ENCODE results near the gene NKAIN1. TPM values are rescaled to one million over a fixed set of nuclear protein-coding genes. Genes with fewer than 3 reads are reported as not detected.
"Not testable (repeated sequence)": the region's sequence is repeated elsewhere in the genome, so short reads cannot be mapped to it uniquely, and the experiment has no call there.

The NKAIN1 gene
- total RNA-seq, 1 donor from 2014 or later = 2.2 TPM

DNA sequence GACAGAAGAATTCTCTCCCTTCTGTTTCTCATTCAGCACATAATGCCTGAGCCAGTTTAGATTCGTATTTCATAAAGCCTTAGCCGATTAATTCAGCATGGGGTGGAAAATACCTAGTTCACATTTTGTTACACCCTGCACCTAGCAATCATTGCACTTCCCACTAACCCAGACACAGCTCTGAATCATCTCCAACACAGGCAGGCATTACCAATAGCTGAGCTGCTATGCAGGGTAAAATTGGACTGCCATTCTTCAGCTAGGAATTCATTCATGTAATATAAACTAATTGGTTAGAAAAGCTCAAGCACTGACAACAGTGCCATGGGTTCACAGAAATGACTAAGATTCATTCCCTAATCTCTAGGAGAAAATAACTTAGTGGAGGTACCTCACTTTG lies 26.9 kb upstream of the NKAIN1 start:
- TF ChIP-seq, protein P1, sequence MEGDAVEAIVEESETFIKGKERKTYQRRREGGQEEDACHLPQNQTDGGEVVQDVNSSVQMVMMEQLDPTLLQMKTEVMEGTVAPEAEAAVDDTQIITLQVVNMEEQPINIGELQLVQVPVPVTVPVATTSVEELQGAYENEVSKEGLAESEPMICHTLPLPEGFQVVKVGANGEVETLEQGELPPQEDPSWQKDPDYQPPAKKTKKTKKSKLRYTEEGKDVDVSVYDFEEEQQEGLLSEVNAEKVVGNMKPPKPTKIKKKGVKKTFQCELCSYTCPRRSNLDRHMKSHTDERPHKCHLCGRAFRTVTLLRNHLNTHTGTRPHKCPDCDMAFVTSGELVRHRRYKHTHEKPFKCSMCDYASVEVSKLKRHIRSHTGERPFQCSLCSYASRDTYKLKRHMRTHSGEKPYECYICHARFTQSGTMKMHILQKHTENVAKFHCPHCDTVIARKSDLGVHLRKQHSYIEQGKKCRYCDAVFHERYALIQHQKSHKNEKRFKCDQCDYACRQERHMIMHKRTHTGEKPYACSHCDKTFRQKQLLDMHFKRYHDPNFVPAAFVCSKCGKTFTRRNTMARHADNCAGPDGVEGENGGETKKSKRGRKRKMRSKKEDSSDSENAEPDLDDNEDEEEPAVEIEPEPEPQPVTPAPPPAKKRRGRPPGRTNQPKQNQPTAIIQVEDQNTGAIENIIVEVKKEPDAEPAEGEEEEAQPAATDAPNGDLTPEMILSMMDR (IDR thresholded peaks at IDR 0.05) = no peak
- no peak overlapping the region for H3K4me3 Mint-ChIP-seq (ENCODE audit: unreplicated experiment)
- H3K27ac Mint-ChIP-seq (ENCODE audit: unreplicated experiment) = no peak overlapping the region
- no peaks in the 10 kb centered on the region for H3K9me3 Mint-ChIP-seq (ENCODE audit: unreplicated experiment)
- no peaks in the 10 kb centered on the region for H3K4me1 Mint-ChIP-seq (ENCODE audit: unreplicated experiment)
- no peaks in the 10 kb centered on the region for H3K27me3 Mint-ChIP-seq (ENCODE audit: unreplicated experiment)
- H3K36me3 Mint-ChIP-seq (ENCODE audit: unreplicated experiment) = peaks cover 45% of the 10 kb centered on the region
- DNase-seq (ENCODE audit: extremely low spot score, unreplicated experiment) = peak; percentile 4

DNA sequence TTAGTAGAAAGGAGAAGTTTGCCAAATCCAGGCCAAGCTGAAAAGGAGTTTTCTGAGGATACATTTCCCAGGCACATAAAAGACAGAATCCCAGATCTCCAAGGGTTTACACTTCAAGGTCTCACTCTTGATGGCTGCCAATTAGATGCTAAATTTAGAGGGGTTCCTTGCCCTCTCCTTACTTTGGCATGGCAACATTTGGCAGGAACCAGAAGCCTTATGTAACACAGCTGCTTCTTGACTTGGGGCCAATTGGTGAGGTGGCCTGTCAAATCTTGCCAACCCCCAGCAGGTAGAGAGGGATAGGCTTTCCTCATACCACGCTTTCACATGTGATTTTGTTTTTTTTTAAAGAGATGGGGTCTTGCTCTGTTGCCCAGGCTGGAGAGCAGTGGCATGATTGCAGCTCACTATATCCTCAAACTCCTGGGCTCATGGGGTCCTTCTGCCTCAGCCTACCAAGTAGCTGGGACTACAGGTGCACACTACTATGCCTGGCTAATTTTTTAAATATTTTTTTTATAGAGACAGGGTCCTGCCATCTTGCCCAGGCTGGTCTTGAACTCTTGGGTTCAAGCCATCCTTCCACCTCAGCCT lies 25.2 kb upstream of the NKAIN1 start:
- TF ChIP-seq, protein P1 (IDR thresholded peaks at IDR 0.05) = no peak
- Mint-ChIP-seq H3K4me3 (ENCODE audit: unreplicated experiment) (no peak overlapping the region), H3K9me3 (ENCODE audit: unreplicated experiment) (no peaks in the 10 kb centered on the region), H3K27ac (ENCODE audit: unreplicated experiment) (no peak overlapping the region), H3K27me3 (ENCODE audit: unreplicated experiment) (no peaks in the 10 kb centered on the region), H3K36me3 (ENCODE audit: unreplicated experiment) (peaks cover 44% of the 10 kb centered on the region), H3K4me1 (ENCODE audit: unreplicated experiment) (no peaks in the 10 kb centered on the region)
- DNase-seq (ENCODE audit: extremely low spot score, unreplicated experiment) = peak; percentile 36

DNA sequence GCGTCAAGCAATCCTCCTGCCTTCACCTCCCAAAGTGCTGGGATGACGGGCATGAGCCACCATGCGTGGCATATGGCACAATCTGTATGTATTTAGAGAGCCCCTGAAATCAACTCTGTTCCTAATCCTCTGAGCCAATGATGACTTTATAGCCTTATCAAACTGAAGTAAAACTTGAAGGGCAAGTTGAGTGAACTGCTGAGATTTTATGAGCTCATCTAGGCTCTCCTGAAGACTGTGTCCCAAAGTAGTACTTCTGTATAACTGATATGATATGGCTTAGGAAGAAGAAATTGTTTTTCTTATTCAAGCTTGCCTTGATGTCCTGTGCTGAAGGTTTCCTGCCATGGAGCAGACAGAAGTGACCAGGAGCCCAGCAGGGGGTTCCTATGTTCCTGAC lies 23.7 kb upstream of the NKAIN1 start:
- H3K4me3 Mint-ChIP-seq (ENCODE audit: unreplicated experiment) = no peak overlapping the region
- H3K36me3 Mint-ChIP-seq (ENCODE audit: unreplicated experiment) = peaks cover 48% of the 10 kb centered on the region
- no peak overlapping the region for H3K27ac Mint-ChIP-seq (ENCODE audit: unreplicated experiment)
- DNase-seq (ENCODE audit: extremely low spot score, unreplicated experiment) = peak; percentile 21
- no peaks in the 10 kb centered on the region for H3K27me3 Mint-ChIP-seq (ENCODE audit: unreplicated experiment)
- H3K9me3 Mint-ChIP-seq (ENCODE audit: unreplicated experiment) = no peaks in the 10 kb centered on the region
- TF ChIP-seq, protein P1 (IDR thresholded peaks at IDR 0.05) = no peak
- H3K4me1 Mint-ChIP-seq (ENCODE audit: unreplicated experiment) = no peaks in the 10 kb centered on the region

DNA sequence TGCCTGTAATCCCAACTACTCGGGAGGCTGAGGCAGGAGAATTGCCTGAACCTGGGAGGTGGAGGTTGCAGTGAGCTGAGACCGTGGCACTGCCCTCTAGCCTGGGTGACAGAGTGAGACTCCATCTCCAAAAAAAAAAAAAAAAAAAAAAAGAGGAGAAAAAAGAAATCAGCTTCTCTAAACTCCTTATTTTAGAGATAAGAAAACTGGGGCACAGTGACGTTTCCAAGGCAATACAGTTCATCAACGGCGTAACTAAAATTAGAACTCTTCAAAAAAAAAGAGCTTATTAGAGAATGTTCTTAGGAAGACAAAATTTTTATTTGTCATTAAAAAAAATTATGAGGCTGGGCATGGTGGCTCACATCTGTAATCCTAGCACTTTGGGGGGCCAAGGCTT lies 22.7 kb upstream of the NKAIN1 start:
- H3K36me3 Mint-ChIP-seq (ENCODE audit: unreplicated experiment) = peaks cover 55% of the 10 kb centered on the region
- H3K4me3 Mint-ChIP-seq (ENCODE audit: unreplicated experiment); H3K4me1 Mint-ChIP-seq (ENCODE audit: unreplicated experiment); H3K27me3 Mint-ChIP-seq (ENCODE audit: unreplicated experiment); H3K9me3 Mint-ChIP-seq (ENCODE audit: unreplicated experiment); H3K27ac Mint-ChIP-seq (ENCODE audit: unreplicated experiment): not testable (repeated sequence)
- peak; percentile 23 for DNase-seq (ENCODE audit: extremely low spot score, unreplicated experiment)

DNA sequence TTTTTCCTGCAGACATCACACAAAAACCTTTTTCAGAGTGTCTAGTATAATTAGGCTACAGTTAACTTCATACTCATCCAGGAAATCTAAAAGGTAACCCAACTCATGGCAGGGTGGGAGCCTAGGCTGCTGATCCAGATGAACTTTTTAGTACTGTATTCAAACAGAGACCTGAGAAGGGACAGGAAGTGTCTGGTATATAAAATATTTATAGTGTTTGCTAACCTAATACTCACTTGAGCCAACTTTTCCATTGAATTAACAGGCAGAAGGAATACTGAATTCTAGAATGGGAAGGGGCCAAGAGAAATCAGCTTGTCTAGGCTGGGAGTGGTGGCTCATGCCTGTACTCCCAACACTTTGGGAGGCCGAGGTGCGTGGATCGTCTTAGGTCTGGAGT lies 22.2 kb upstream of the NKAIN1 start:
- Mint-ChIP-seq H3K27ac (ENCODE audit: unreplicated experiment) (no peak overlapping the region), H3K4me3 (ENCODE audit: unreplicated experiment) (no peak overlapping the region), H3K4me1 (ENCODE audit: unreplicated experiment) (no peaks in the 10 kb centered on the region), H3K36me3 (ENCODE audit: unreplicated experiment) (peaks cover 53% of the 10 kb centered on the region), H3K27me3 (ENCODE audit: unreplicated experiment) (no peaks in the 10 kb centered on the region), H3K9me3 (ENCODE audit: unreplicated experiment) (no peaks in the 10 kb centered on the region)
- TF ChIP-seq, protein P1 (IDR thresholded peaks at IDR 0.05) = no peak
- DNase-seq (ENCODE audit: extremely low spot score, unreplicated experiment) = no peak

DNA sequence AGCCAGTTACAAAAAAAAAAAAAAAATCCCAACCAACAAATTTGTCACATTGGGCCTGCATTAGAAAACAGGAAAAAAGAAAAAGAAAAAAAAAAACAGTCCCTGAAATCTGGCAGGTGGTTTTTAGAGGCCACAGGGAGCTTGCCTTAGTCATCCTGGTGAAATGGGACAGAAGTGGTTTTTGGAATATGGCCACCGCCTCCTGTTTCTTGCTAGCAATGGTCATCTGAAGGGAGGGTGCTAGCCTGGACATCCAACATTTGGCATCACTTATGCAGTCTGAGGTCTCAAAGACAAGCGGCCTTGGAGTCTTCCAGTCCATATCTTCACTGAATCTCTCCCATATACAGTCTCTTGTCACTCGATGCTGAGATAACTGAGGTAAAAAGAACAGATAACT lies 20.1 kb upstream of the NKAIN1 start:
- Mint-ChIP-seq H3K27me3 (ENCODE audit: unreplicated experiment) (no peaks in the 10 kb centered on the region), H3K4me3 (ENCODE audit: unreplicated experiment) (no peak overlapping the region), H3K9me3 (ENCODE audit: unreplicated experiment) (no peaks in the 10 kb centered on the region), H3K4me1 (ENCODE audit: unreplicated experiment) (no peaks in the 10 kb centered on the region), H3K36me3 (ENCODE audit: unreplicated experiment) (peaks cover 46% of the 10 kb centered on the region), H3K27ac (ENCODE audit: unreplicated experiment) (no peak overlapping the region)
- no peak for DNase-seq (ENCODE audit: extremely low spot score, unreplicated experiment)
- TF ChIP-seq, protein P1 (IDR thresholded peaks at IDR 0.05) = no peak
